Spleen (tissue), 7 donors: Measurements from ENCODE around the gene MDH1.

Experiments
- POLR2A ChIP-seq, 3 donors: fragments of 450-650 bp; IDR thresholded peaks; one replicate each; pipeline ENCODE4 v1.5.1; 2017; ENCODE audit warnings: antibody characterized with exemption in 3 of 3, mild to moderate bottlenecking in 1 of 3
- POLR2AphosphoS5 ChIP-seq, 3 donors: sonication (generic); formaldehyde crosslinking; IDR thresholded peaks; one replicate each; pipeline ENCODE4 v1.5.1; 2017; ENCODE audit warnings: antibody characterized with exemption in 3 of 3
- TF ChIP-seq, protein P1 (sequence below), 11 experiments: fragments of 200-600 bp in 7 of 11; fragments of 450-650 bp in 4 of 11; sonication (generic) in 4 of 11; IDR thresholded peaks in 8 of 11; conservative IDR thresholded peaks in 3 of 11; 1 replicate in 7 of 11; 2 replicates in 4 of 11; pipeline versions ENCODE4 v1.4.0 to v1.8.0; 2016 to 2021; ENCODE audit warnings: antibody characterized with exemption in 11 of 11, inconsistent platforms in 4 of 11, mild to moderate bottlenecking in 1 of 11
- donor health status: DM: no; HTN: no; CAD: no; lungs with moderate emphysema.
- donor health status: DM: no; HTN: no; CAD: no.
- donor health status: DM: no; HTN: no; CAD: no.

GRCh38 chr2:63628403-63628942 lies 39.7 kb downstream of the MDH1 start:
- TF ChIP-seq, protein P1, sequence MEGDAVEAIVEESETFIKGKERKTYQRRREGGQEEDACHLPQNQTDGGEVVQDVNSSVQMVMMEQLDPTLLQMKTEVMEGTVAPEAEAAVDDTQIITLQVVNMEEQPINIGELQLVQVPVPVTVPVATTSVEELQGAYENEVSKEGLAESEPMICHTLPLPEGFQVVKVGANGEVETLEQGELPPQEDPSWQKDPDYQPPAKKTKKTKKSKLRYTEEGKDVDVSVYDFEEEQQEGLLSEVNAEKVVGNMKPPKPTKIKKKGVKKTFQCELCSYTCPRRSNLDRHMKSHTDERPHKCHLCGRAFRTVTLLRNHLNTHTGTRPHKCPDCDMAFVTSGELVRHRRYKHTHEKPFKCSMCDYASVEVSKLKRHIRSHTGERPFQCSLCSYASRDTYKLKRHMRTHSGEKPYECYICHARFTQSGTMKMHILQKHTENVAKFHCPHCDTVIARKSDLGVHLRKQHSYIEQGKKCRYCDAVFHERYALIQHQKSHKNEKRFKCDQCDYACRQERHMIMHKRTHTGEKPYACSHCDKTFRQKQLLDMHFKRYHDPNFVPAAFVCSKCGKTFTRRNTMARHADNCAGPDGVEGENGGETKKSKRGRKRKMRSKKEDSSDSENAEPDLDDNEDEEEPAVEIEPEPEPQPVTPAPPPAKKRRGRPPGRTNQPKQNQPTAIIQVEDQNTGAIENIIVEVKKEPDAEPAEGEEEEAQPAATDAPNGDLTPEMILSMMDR (IDR thresholded peaks at IDR 0.05 in 8 of 11, conservative IDR thresholded peaks at IDR 0.05 in 3 of 11) = no peak
- no peak for TF ChIP-seq POLR2AphosphoS5 (IDR thresholded peaks at IDR 0.05)
- no peak for TF ChIP-seq POLR2A (IDR thresholded peaks at IDR 0.05)
